Heart left ventricle (tissue), 13 donors: ENCODE measurements around the gene AFAP1.

Experiments
- POLR2A ChIP-seq, 2 donors: fragments of 450-650 bp; IDR thresholded peaks; one replicate each; pipeline ENCODE4 v1.6.1; 2017; ENCODE audit warnings: antibody characterized with exemption in 2 of 2, mild to moderate bottlenecking in 2 of 2, moderate library complexity in 2 of 2
- TF ChIP-seq, protein P1 (sequence below), 12 donors: fragments of 200-600 bp; sonication (generic) in 4 of 12; IDR thresholded peaks; one replicate each; pipeline versions ENCODE4 v1.5.0 to v1.8.0; 2018 to 2022; ENCODE audit warnings: antibody characterized with exemption in 12 of 12, mild to moderate bottlenecking in 5 of 12
- donor health status: ischemic (EF 13 %, LVEDD 7.1; RV severe dilation, severe dysfunction).
- donor health status: DM: no; HTN: yes; CAD: no.
- donor health status: DM: no; HTN: no; CAD: no.
- donor health status: ischemic (EF 25% LVEDD 6.9; RV normal size, moderate dysfunction).
- donor health status: ischemic (EF 25% LVEDD 5.7; RV mildly dilated, moderate dysfunction).
- donor health status: ischemic (EF 35%, LVEDD 5.7; RV mildly dilated, moderate dysfunction).
- donor health status: nonischemic (EF 11% LVEDD 7.7; RV severe dilation, severe dysfunction).
- donor health status: DM: yes; HTN: yes; CAD: no.
- donor health status: PGD.
- donor health status: ischemic (EF 29% LVEDD 5.4; RV normal size, mild dysfunction).
- donor health status: nonischemic (EF 23%, LVEDD 6.1; RV moderate dilation, normal function).

DNA sequence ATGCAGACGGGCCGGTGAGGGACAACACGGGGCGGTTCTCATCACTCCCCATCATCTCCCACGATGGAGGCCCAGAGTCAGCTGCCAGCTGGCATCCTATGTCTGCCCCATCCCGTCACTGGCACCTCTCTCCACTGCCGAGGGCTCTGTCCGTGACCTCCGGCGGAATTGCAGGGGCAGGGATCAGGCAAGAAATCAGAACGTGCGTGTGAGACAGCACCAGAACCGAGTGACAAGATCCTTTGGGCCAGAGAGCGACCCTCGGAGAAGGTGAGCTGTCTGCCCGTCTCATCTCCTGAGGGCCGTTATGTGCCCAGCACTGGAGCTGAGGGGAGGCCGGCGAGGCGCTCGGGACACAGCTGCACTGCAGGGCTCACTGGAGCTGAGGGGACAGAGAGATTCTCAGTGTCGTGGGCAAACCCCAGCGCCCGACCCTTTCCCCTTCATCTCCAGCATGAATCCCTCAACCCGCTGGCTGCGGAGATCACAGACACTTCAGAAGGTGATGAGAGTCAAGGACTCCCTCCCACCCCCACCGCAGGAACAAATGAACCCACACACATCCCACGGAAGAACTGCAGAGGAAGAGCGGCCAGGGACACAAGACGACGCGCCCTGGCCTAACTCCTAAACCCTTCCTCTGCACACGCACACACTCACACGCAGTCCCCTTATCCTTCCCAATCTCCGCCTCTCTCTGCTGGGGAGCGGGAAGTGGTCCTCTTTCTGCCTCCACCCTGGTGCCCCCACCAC lies 128.7 kb downstream of the AFAP1 start:
- TF ChIP-seq, protein P1, sequence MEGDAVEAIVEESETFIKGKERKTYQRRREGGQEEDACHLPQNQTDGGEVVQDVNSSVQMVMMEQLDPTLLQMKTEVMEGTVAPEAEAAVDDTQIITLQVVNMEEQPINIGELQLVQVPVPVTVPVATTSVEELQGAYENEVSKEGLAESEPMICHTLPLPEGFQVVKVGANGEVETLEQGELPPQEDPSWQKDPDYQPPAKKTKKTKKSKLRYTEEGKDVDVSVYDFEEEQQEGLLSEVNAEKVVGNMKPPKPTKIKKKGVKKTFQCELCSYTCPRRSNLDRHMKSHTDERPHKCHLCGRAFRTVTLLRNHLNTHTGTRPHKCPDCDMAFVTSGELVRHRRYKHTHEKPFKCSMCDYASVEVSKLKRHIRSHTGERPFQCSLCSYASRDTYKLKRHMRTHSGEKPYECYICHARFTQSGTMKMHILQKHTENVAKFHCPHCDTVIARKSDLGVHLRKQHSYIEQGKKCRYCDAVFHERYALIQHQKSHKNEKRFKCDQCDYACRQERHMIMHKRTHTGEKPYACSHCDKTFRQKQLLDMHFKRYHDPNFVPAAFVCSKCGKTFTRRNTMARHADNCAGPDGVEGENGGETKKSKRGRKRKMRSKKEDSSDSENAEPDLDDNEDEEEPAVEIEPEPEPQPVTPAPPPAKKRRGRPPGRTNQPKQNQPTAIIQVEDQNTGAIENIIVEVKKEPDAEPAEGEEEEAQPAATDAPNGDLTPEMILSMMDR (IDR thresholded peaks at IDR 0.05): no peak
- TF ChIP-seq POLR2A (IDR thresholded peaks at IDR 0.05): no peak
